H1 (cell line): ENCODE measurements around the gene UQCRC2. TPM values are rescaled to one million over a fixed set of nuclear protein-coding genes. Genes with fewer than 3 reads are reported as not detected.

ENCODE experiments used
- CTCF ChIA-PET: fragments of 300-600 bp; sonication (Branson Sonifier 250); formaldehyde crosslinking; loops from one replicate; lab custom pipeline; 2021; ENCODE audit not compliant: partially characterized antibody; lab: Charles Lee
- POLR2A ChIA-PET: fragments of 300-600 bp; sonication (Branson Sonifier 250); formaldehyde crosslinking; loops from one replicate; lab custom pipeline; 2021; ENCODE audit warnings: inconsistent platforms; ENCODE audit not compliant: partially characterized antibody; lab: Charles Lee
- DNase-seq, 2 experiments: peaks; one replicate each; pipeline versions ENCODE4 v3.0.0 to v3.0.0-alpha.2; 2010 to 2022; ENCODE audit warnings: low spot score in 2 of 2, low read depth in 1 of 2, mixed read lengths in 1 of 2
- FAIRE-seq: peaks from 2 replicates; lab custom pipeline; 2011; peaks lifted over from hg19 to GRCh38; lab: Jason Lieb, UNC
- H2AFZ ChIP-seq: 2 replicates; pipeline ENCODE4 v1.8.1; 2012; ENCODE audit warnings: low read length, inconsistent platforms
- H2AK5ac ChIP-seq: 2 replicates; pipeline ENCODE4 v1.6.1; 2013; ENCODE audit warnings: low read depth, low read length
- H2BK120ac ChIP-seq: replicated peaks from 2 replicates; pipeline ENCODE3; 2013; ENCODE audit warnings: low read depth, low read length, inconsistent platforms
- H2BK12ac ChIP-seq: 2 replicates; pipeline ENCODE4 v1.6.1; 2013; ENCODE audit warnings: low read depth, low read length
- H2BK15ac ChIP-seq: 2 replicates; pipeline ENCODE4 v1.6.1; 2013; ENCODE audit warnings: low read length
- H2BK20ac ChIP-seq: 2 replicates; pipeline ENCODE4 v1.6.1; 2013; ENCODE audit warnings: low read length
- H2BK5ac ChIP-seq: 2 replicates; pipeline ENCODE4 v1.6.1; 2013; ENCODE audit warnings: low read depth, low read length
- H3K14ac ChIP-seq: 2 replicates; pipeline ENCODE4 v1.6.1; 2013; ENCODE audit warnings: inconsistent platforms; ENCODE audit not compliant: insufficient read length
- H3K18ac ChIP-seq: 2 replicates; pipeline ENCODE4 v1.6.1; 2013; ENCODE audit warnings: low read length; ENCODE audit errors: extremely low read depth
- H3K23ac ChIP-seq: 2 replicates; pipeline ENCODE4 v1.6.1; 2013; ENCODE audit warnings: inconsistent platforms; ENCODE audit not compliant: insufficient read length
- H3K23me2 ChIP-seq: 2 replicates; pipeline ENCODE4 v1.6.1; 2013; ENCODE audit warnings: low read depth, low read length
- H3K27ac ChIP-seq: 2 replicates; pipeline ENCODE4 v1.6.1; 2011; ENCODE audit warnings: low read depth, low read length, inconsistent platforms
- H3K27me3 ChIP-seq, 4 experiments: replicated peaks in 1 of 4; 1 replicate in 1 of 4; 2 replicates in 3 of 4; pipeline versions ENCODE4 v1.6.1 to v1.8.1; 2011 to 2013; ENCODE audit warnings: low read length in 3 of 4, mild to moderate bottlenecking in 3 of 4, inconsistent platforms in 2 of 4, mixed read lengths in 2 of 4, moderate library complexity in 1 of 4; ENCODE audit not compliant: control insufficient read depth in 3 of 4, insufficient read depth in 3 of 4; ENCODE audit errors: extremely low read depth in 1 of 4
- H3K36me3 ChIP-seq, 4 experiments: 2 replicates each; pipeline versions ENCODE4 v1.6.1 to v1.8.1; 2011 to 2013; ENCODE audit warnings: mild to moderate bottlenecking in 4 of 4, low read length in 3 of 4, moderate library complexity in 2 of 4, control low read depth in 1 of 4, inconsistent platforms in 1 of 4; ENCODE audit not compliant: insufficient read depth in 4 of 4, control insufficient read depth in 2 of 4
- H3K4ac ChIP-seq: replicated peaks from 2 replicates; pipeline ENCODE3; 2013; ENCODE audit warnings: low read length, low read depth, mixed read lengths, inconsistent platforms; ENCODE audit not compliant: insufficient read length
- H3K4me1 ChIP-seq, 4 experiments: replicated peaks in 1 of 4; 1 replicate in 1 of 4; 2 replicates in 3 of 4; pipeline versions ENCODE4 v1.6.1 to v1.8.1; 2011 to 2013; ENCODE audit warnings: low read length in 3 of 4, inconsistent platforms in 2 of 4, mixed read lengths in 1 of 4; ENCODE audit not compliant: insufficient read depth in 4 of 4, control insufficient read depth in 3 of 4
- H3K4me2 ChIP-seq, 2 experiments: 2 replicates each; pipeline versions ENCODE4 v1.6.1 to v1.8.1; 2011 to 2013; ENCODE audit warnings: low read depth in 2 of 2, low read length in 2 of 2, control low read depth in 1 of 2, inconsistent platforms in 1 of 2, mild to moderate bottlenecking in 1 of 2; ENCODE audit not compliant: insufficient read depth in 1 of 2
- H3K4me3 ChIP-seq, 4 experiments: fragments of 200-600, 300-600 bp in 1 of 4; sonication (generic), shearing (Covaris generic), sonication (Bioruptor Twin) in 1 of 4; 2 replicates each; pipeline versions ENCODE4 v1.5.1 to v1.8.1; 2011 to 2016; ENCODE audit warnings: low read length in 4 of 4, low read depth in 3 of 4, control low read depth in 2 of 4, inconsistent platforms in 2 of 4, mild to moderate bottlenecking in 2 of 4, mixed read lengths in 1 of 4, moderate library complexity in 1 of 4; ENCODE audit not compliant: insufficient read depth in 2 of 4; ENCODE audit errors: extremely low read depth in 1 of 4
- H3K56ac ChIP-seq: replicated peaks from 2 replicates; pipeline ENCODE3; 2013; ENCODE audit warnings: low read depth, mild to moderate bottlenecking, mixed read lengths, low read length, inconsistent platforms; ENCODE audit not compliant: insufficient read length
- H3K79me1 ChIP-seq: 2 replicates; pipeline ENCODE4 v1.6.1; 2013; ENCODE audit warnings: low read depth, low read length, control low read depth
- H3K79me2 ChIP-seq, 2 experiments: 2 replicates each; pipeline versions ENCODE4 v1.6.1 to v1.8.1; 2012 to 2013; ENCODE audit warnings: low read length in 2 of 2, mild to moderate bottlenecking in 2 of 2, inconsistent platforms in 1 of 2; ENCODE audit not compliant: insufficient read depth in 2 of 2, control insufficient read depth in 1 of 2
- H3K9ac ChIP-seq, 4 experiments: replicated peaks in 1 of 4; 1 replicate in 1 of 4; 2 replicates in 3 of 4; pipeline versions ENCODE4 v1.6.1 to v1.8.1; 2011 to 2013; ENCODE audit warnings: low read depth in 3 of 4, low read length in 3 of 4, control low read depth in 2 of 4, mild to moderate bottlenecking in 2 of 4, moderate library complexity in 2 of 4, inconsistent platforms in 1 of 4; ENCODE audit errors: extremely low read depth in 1 of 4
- H3K9me3 ChIP-seq, 2 experiments: 2 replicates each; pipeline versions ENCODE4 v1.6.1 to v1.8.1; 2012 to 2013; ENCODE audit warnings: mild to moderate bottlenecking in 2 of 2, moderate library complexity in 2 of 2, control low read depth in 1 of 2, inconsistent platforms in 1 of 2, low read depth in 1 of 2, low read length in 1 of 2, mixed read lengths in 1 of 2; ENCODE audit not compliant: insufficient read depth in 2 of 2
- H4K20me1 ChIP-seq, 2 experiments: replicated peaks in 1 of 2; 2 replicates each; pipeline versions ENCODE3 to v1.8.1; 2011 to 2013; ENCODE audit warnings: inconsistent platforms in 2 of 2, low read length in 2 of 2, mild to moderate bottlenecking in 1 of 2; ENCODE audit not compliant: insufficient read depth in 2 of 2, control insufficient read depth in 1 of 2
- H4K5ac ChIP-seq: 2 replicates; pipeline ENCODE4 v1.6.1; 2013; ENCODE audit warnings: low read length, low read depth, mixed read lengths, inconsistent platforms; ENCODE audit not compliant: insufficient read length
- H4K8ac ChIP-seq: 2 replicates; pipeline ENCODE4 v1.8.0; 2013; ENCODE audit warnings: mild to moderate bottlenecking, moderate library complexity, low read length, inconsistent platforms; ENCODE audit not compliant: insufficient read depth; ENCODE audit errors: extremely low read depth
- H4K91ac ChIP-seq: replicated peaks from 2 replicates; pipeline ENCODE3; 2013; ENCODE audit warnings: low read length, mixed read lengths, inconsistent platforms; ENCODE audit not compliant: insufficient read length
- WGBS, 2 experiments: shearing (Covaris generic) in 1 of 2; methylation state at CpG; one replicate each; pipeline versions ENCODE4 v1.1.6 to v1.1.7; 2013 to 2015; ENCODE audit warnings: low lambda C conversion rate in 2 of 2, mixed read lengths in 2 of 2, inconsistent platforms in 1 of 2, low coverage in 1 of 2, missing lambda C conversion rate in 1 of 2; ENCODE audit not compliant: insufficient replicate concordance in 2 of 2, insufficient coverage in 1 of 2, insufficient read length in 1 of 2; ENCODE audit errors: extremely low coverage in 1 of 2, missing lambda C conversion rate in 1 of 2; 5-methylcytosine and 5-hydroxymethylcytosine counted together
- polyA plus RNA-seq, 7 experiments: library from polyadenylated mRNA; depleted of rRNA in 3 of 7; stranded (reverse) in 5 of 7; unstranded in 2 of 7; fragments of >200 nt in 5 of 7; fragments of 200-250 nt in 2 of 7; gene quantifications; 1 replicate in 5 of 7; 2 replicates in 1 of 7; 4 replicates in 1 of 7; pipeline versions ENCODE4 v1.2.1 to v1.2.3, GENCODE V29; 2011 to 2013; ENCODE audit warnings: missing spikeins in 2 of 7, mixed read lengths in 2 of 7
- total RNA-seq: library from RNA; stranded (reverse); fragmentation: NEBNext Ultra II Directional; extraction: Animal tissue kit (Norgen Biotek cat#: 25700); gene quantifications from 2 replicates; pipeline ENCODE4 v1.2.1, GENCODE V29; 2021

UQCRC2 gene
- total and polyA plus RNA-seq, 2 of the 8 experiments (the other 6 are each of a cell fraction or from before 2014, with no cell fraction given): 94.4 to 182 TPM

DNA sequence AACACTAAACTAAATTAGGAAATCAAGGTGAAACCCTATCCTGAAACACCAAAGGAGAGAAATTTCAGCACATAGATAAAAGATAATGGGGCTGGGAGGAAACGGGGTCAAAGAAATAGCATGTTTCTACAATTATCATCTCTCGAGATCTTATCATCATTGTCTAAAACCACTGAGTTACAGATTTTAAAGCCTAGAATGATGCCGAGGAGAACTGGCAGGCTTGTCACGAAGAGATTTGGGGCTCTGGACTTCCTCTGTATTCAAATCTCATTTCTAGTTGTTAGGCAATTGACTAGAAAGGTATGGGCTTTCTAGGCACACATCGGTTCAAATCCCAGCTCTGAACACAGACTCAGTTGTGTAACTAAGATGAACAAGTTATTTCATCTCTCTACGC is 38.5 kb downstream of the UQCRC2 start:
- POLR2A ChIA-PET: no interaction called here

More for the DNA sequence above, 38.5 kb downstream of the UQCRC2 start:
- Histone ChIP-seq H4K5ac (no peak overlapping the region), H3K4me2 (no peak overlapping the region), H3K9me3 (no peaks in the 10 kb centered on the region), H2AK5ac (no peak overlapping the region), H2AFZ (no peak overlapping the region), H3K36me3 (no peaks in the 10 kb centered on the region), H4K20me1 (no peaks in the 10 kb centered on the region), H3K14ac (no peak overlapping the region), H3K79me2 (no peaks in the 10 kb centered on the region), H3K4me3 (no peak overlapping the region), H3K4ac (no peak overlapping the region), H3K18ac (no peak overlapping the region), H4K8ac (no peak overlapping the region), H2BK12ac (no peak overlapping the region), H3K9ac (no peak overlapping the region), H2BK20ac (no peak overlapping the region), H2BK5ac (no peak overlapping the region), H3K27ac (no peak overlapping the region), H3K27me3 (no peaks in the 10 kb centered on the region), H3K23me2 (no peaks in the 10 kb centered on the region), H3K23ac (no peak overlapping the region), H3K4me1 (peaks cover 0 to 1% (median 0%) of the 10 kb centered on the region in 4 experiments; a peak in 1 of 7 replicates), H3K56ac (no peak overlapping the region), H2BK120ac (no peak overlapping the region), H3K79me1 (no peaks in the 10 kb centered on the region), H2BK15ac (no peak overlapping the region), H4K91ac (no peak overlapping the region)
- 88% methylated on average over 6 of the region's 6 CpGs; no CpG with 5 or more reads in 1 of the 2 experiments for WGBS, 2 experiments
- CTCF ChIA-PET: interaction anchor here (0.6 to 19.4 kb wide), 6 partner anchors 8 to 407 kb away, joined by 4 to 247 read pairs (median 14); partner anchors contain the start of gene PDZD9
- no peak for DNase-seq
- FAIRE-seq: no peak
